GM23338 (cell line): ENCODE measurements around the gene TMEM132D. TPM values are rescaled to one million over a fixed set of nuclear protein-coding genes. Genes with fewer than 3 reads are reported as not detected.

ENCODE experiments used
- ATAC-seq: fragments of 200-7000 bp; cut with Tn5 transposase; 3 replicates; pipeline ENCODE4 v1.9.1; 2020
- DNase-seq: peaks from one replicate; pipeline ENCODE4 v3.0.0-alpha.2; 2015; ENCODE audit warnings: low spot score
- H2AFZ ChIP-seq: fragments of 200-600 bp; sonication (generic); 2 replicates; pipeline ENCODE4 v1.8.0; 2016; ENCODE audit warnings: antibody characterized with exemption, mild to moderate bottlenecking, moderate library complexity
- H3F3A ChIP-seq: fragments of 200-600 bp; sonication (generic); replicated peaks from 2 replicates; pipeline ENCODE4 v1.8.0; 2017; ENCODE audit warnings: antibody characterized with exemption, mixed run types, low read depth
- H3K27ac ChIP-seq: fragments of 200-600 bp; sonication (generic); 2 replicates; pipeline ENCODE4 v1.6.1; 2016; ENCODE audit warnings: low read depth
- H3K27me3 ChIP-seq: fragments of 200-600 bp; sonication (generic); 2 replicates; pipeline ENCODE4 v1.8.0; 2016; ENCODE audit warnings: mild to moderate bottlenecking, mixed run types, moderate library complexity; ENCODE audit not compliant: insufficient read depth
- H3K36me3 ChIP-seq: fragments of 200-600 bp; sonication (generic); 2 replicates; pipeline ENCODE4 v1.8.0; 2016; ENCODE audit warnings: mild to moderate bottlenecking; ENCODE audit not compliant: insufficient read depth
- H3K4me1 ChIP-seq: fragments of 200-600 bp; sonication (generic); 2 replicates; pipeline ENCODE4 v1.8.0; 2016; ENCODE audit warnings: mild to moderate bottlenecking, moderate library complexity; ENCODE audit not compliant: insufficient read depth
- H3K4me2 ChIP-seq: fragments of 200-600 bp; sonication (generic); 2 replicates; pipeline ENCODE4 v1.7.1; 2017; ENCODE audit warnings: mixed run types
- H3K4me3 ChIP-seq: fragments of 200-600 bp; sonication (generic); 2 replicates; pipeline ENCODE4 v1.6.1; 2016; ENCODE audit warnings: mixed run types
- H3K79me2 ChIP-seq: fragments of 200-600 bp; sonication (generic); replicated peaks from 2 replicates; pipeline ENCODE4 v1.8.0; 2017; ENCODE audit warnings: mild to moderate bottlenecking; ENCODE audit not compliant: insufficient read depth
- H3K9me2 ChIP-seq: fragments of 200-600 bp; sonication (generic); 2 replicates; pipeline ENCODE4 v1.8.0; 2017; ENCODE audit not compliant: insufficient read depth
- H4K20me1 ChIP-seq: fragments of 200-600 bp; sonication (generic); replicated peaks from 2 replicates; pipeline ENCODE4 v1.8.0; 2017; ENCODE audit warnings: mild to moderate bottlenecking; ENCODE audit not compliant: insufficient read depth
- H3K27ac Mint-ChIP-seq: 2 replicates; pipeline ENCODE4 v1.8.0; 2020; ENCODE audit warnings: inconsistent platforms, mild to moderate bottlenecking, moderate library complexity, mixed read lengths
- H3K27me3 Mint-ChIP-seq: 3 replicates; pipeline ENCODE4 v1.8.0; 2022; ENCODE audit warnings: low read depth, mild to moderate bottlenecking, moderate library complexity, mixed read lengths, inconsistent platforms; ENCODE audit not compliant: insufficient read depth, poor library complexity
- H3K36me3 Mint-ChIP-seq: 3 replicates; pipeline ENCODE4 v1.8.0; 2021; ENCODE audit warnings: low read depth, mild to moderate bottlenecking, inconsistent platforms, moderate library complexity, mixed read lengths
- H3K4me1 Mint-ChIP-seq: 3 replicates; pipeline ENCODE4 v1.8.0; 2020; ENCODE audit warnings: mild to moderate bottlenecking, inconsistent platforms, mixed read lengths
- H3K4me3 Mint-ChIP-seq: 3 replicates; pipeline ENCODE4 v1.8.0; 2021; ENCODE audit warnings: moderate library complexity, mild to moderate bottlenecking, inconsistent platforms, mixed read lengths
- H3K9me3 Mint-ChIP-seq: 3 replicates; pipeline ENCODE4 v1.8.0; 2020; ENCODE audit warnings: moderate library complexity, mild to moderate bottlenecking, inconsistent platforms, mixed read lengths
- CREB1 ChIP-seq: fragments of 250-450 bp; sonication (Bioruptor Pico); IDR thresholded peaks from 2 replicates; pipeline ENCODE4 v1.5.0; 2020; ENCODE audit warnings: low read depth, mild to moderate bottlenecking, moderate library complexity
- EZH2 ChIP-seq: fragments of 200-600 bp; sonication (generic); IDR thresholded peaks from one replicate; pipeline ENCODE4 v1.8.0; 2017; ENCODE audit warnings: antibody characterized with exemption, mild to moderate bottlenecking, low read depth; ENCODE audit not compliant: unreplicated experiment
- EZH2phosphoT487 ChIP-seq: fragments of 200-600 bp; sonication (generic); IDR thresholded peaks from one replicate; pipeline ENCODE4 v1.8.1; 2018; ENCODE audit warnings: antibody characterized with exemption; ENCODE audit not compliant: unreplicated experiment
- JUNB ChIP-seq: IDR thresholded peaks from one replicate; pipeline ENCODE4 v1.6.1; 2016; ENCODE audit warnings: antibody characterized with exemption; ENCODE audit not compliant: unreplicated experiment
- POLR2AphosphoS5 ChIP-seq: IDR thresholded peaks from 2 replicates; pipeline ENCODE4 v1.6.1; 2016; ENCODE audit warnings: antibody characterized with exemption, low read depth
- STAT1 ChIP-seq: IDR thresholded peaks from one replicate; pipeline ENCODE4 v1.6.1; 2016; ENCODE audit warnings: antibody characterized with exemption; ENCODE audit not compliant: unreplicated experiment
- ZNF462 ChIP-seq: fragments of 250-450 bp; sonication (Bioruptor Pico); IDR thresholded peaks from 2 replicates; pipeline ENCODE4 v1.5.0; 2020; ENCODE audit warnings: mild to moderate bottlenecking, moderate library complexity
- polyA plus RNA-seq: library from polyadenylated mRNA; unstranded; fragments of >200 nt; fragmentation: Nextera tagmentation; extraction: Ambion mirVana; gene quantifications from 2 replicates; pipeline ENCODE4 v1.2.1, GENCODE V29; 2016
- total RNA-seq: library from RNA; depleted of rRNA; stranded (reverse); fragments of >200 nt; shearing (Covaris generic); gene quantifications from 2 replicates; pipeline ENCODE4 v1.2.3, GENCODE V29; 2014
- TF ChIP-seq, protein P1 (sequence below): IDR thresholded peaks from one replicate; pipeline ENCODE4 v1.6.1; 2018; ENCODE audit warnings: antibody characterized with exemption; ENCODE audit not compliant: unreplicated experiment
- TF ChIP-seq, protein P2 (sequence below): IDR thresholded peaks from 2 replicates; pipeline ENCODE4 v1.6.1; 2016; ENCODE audit warnings: antibody characterized with exemption

TMEM132D gene
- total and polyA plus RNA-seq, 2 experiments from 2014 or later = 0.44 to 5.3 TPM

GRCh38 chr12:129335773-129336172 is 568.1 kb downstream of the TMEM132D start (continued):
- TF ChIP-seq, protein P1, sequence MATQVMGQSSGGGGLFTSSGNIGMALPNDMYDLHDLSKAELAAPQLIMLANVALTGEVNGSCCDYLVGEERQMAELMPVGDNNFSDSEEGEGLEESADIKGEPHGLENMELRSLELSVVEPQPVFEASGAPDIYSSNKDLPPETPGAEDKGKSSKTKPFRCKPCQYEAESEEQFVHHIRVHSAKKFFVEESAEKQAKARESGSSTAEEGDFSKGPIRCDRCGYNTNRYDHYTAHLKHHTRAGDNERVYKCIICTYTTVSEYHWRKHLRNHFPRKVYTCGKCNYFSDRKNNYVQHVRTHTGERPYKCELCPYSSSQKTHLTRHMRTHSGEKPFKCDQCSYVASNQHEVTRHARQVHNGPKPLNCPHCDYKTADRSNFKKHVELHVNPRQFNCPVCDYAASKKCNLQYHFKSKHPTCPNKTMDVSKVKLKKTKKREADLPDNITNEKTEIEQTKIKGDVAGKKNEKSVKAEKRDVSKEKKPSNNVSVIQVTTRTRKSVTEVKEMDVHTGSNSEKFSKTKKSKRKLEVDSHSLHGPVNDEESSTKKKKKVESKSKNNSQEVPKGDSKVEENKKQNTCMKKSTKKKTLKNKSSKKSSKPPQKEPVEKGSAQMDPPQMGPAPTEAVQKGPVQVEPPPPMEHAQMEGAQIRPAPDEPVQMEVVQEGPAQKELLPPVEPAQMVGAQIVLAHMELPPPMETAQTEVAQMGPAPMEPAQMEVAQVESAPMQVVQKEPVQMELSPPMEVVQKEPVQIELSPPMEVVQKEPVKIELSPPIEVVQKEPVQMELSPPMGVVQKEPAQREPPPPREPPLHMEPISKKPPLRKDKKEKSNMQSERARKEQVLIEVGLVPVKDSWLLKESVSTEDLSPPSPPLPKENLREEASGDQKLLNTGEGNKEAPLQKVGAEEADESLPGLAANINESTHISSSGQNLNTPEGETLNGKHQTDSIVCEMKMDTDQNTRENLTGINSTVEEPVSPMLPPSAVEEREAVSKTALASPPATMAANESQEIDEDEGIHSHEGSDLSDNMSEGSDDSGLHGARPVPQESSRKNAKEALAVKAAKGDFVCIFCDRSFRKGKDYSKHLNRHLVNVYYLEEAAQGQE = no peak

DNA sequence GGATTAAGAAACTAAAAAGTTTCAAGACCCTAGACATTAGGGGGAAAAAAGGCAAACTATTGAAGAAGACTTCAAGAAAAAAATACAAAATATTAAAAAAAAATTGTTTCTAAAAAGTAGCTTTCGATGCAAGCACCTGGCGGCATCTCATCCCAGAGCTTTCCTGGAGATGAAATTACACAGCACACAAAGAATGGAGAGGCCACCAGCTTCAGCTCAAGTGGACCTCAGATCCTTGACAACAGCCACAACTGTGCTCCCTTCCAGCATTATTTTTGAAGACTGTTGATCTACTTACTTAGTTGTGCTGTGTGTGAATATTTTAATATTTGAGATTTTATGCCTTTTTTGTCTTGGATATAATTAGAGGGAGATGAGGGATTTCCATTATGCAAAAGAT is 571.5 kb downstream of the TMEM132D start:
- Histone ChIP-seq H3K9me2 (no peaks in the 10 kb centered on the region), H2AFZ (no peak overlapping the region), H4K20me1 (no peaks in the 10 kb centered on the region), H3K27ac (no peak overlapping the region), H3K4me1 (no peaks in the 10 kb centered on the region), H3F3A (no peaks in the 10 kb centered on the region), H3K79me2 (no peaks in the 10 kb centered on the region), H3K4me2 (no peak overlapping the region), H3K27me3 (no peaks in the 10 kb centered on the region), H3K36me3 (no peaks in the 10 kb centered on the region), H3K4me3 (no peak overlapping the region)
- no peak overlapping the region for H3K4me3 Mint-ChIP-seq
- ATAC-seq (no peak), DNase-seq (no peak)
- H3K9me3 Mint-ChIP-seq = peaks cover 95% of the 10 kb centered on the region
- H3K36me3 Mint-ChIP-seq = peaks cover 31% of the 10 kb centered on the region
- no peaks in the 10 kb centered on the region for H3K4me1 Mint-ChIP-seq
- H3K27ac Mint-ChIP-seq = no peak overlapping the region
- H3K27me3 Mint-ChIP-seq = peaks cover 2% of the 10 kb centered on the region
- TF ChIP-seq JUNB (no peak), POLR2AphosphoS5 (no peak), EZH2phosphoT487 (no peak), CREB1 (CRISPR knock-in tag) (no peak), STAT1 (no peak), ZNF462 (CRISPR knock-in tag) (no peak), EZH2 (no peak)
- TF ChIP-seq, protein P2, sequence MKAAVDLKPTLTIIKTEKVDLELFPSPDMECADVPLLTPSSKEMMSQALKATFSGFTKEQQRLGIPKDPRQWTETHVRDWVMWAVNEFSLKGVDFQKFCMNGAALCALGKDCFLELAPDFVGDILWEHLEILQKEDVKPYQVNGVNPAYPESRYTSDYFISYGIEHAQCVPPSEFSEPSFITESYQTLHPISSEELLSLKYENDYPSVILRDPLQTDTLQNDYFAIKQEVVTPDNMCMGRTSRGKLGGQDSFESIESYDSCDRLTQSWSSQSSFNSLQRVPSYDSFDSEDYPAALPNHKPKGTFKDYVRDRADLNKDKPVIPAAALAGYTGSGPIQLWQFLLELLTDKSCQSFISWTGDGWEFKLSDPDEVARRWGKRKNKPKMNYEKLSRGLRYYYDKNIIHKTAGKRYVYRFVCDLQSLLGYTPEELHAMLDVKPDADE = no peak
- TF ChIP-seq, protein P1 = no peak
